ENCODE results near the gene ABHD15.
"Not testable (repeated sequence)": the region's sequence is repeated elsewhere in the genome, so short reads cannot be mapped to it uniquely, and the experiment has no call there.

ABHD15 gene

DNA sequence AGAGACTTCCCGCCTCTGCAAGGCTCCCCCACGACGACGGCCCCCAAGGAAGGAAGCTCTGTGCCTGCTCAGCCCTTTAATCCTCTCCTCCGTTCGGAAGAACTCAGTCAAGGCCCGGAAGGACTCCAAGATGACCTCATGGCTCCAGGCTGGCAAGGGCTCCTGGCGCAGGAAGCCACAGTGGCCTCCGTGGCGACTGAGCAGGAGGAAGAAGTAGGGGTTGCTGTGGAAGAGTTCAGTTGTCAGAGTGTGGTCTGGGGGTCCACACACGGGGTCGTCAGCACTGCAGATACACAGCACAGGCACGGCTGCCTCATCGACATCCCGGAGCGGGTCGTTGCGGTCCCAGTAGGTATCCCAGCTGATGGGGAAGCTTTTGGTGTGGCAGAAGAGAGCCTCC, 4.2 kb downstream of the ABHD15 start:
- Histone ChIP-seq H3K4me3 (ENCODE audit: insufficient read length, low read depth) (no peak overlapping the region), H3K4me1 (ENCODE audit: insufficient read depth, insufficient read length) (peaks cover 3% of the 10 kb centered on the region), H3K36me3 (ENCODE audit: insufficient read depth, insufficient read length, low read length) (no peaks in the 10 kb centered on the region), H3K9ac (ENCODE audit: insufficient read length, low read depth) (no peak overlapping the region), H3K27me3 (ENCODE audit: insufficient read depth, insufficient read length) (peaks cover 21% of the 10 kb centered on the region), H3K9me3 (ENCODE audit: insufficient read depth, low read length) (no peaks in the 10 kb centered on the region)
- no peak for TF ChIP-seq SUZ12 (IDR thresholded peaks at IDR 0.05; ENCODE audit: extremely low read depth, insufficient read depth, insufficient read length)
- TF ChIP-seq YY1 (IDR thresholded peaks at IDR 0.05; ENCODE audit: insufficient read depth, insufficient read length), result no peak
- TF ChIP-seq ZNF274 (IDR thresholded peaks at IDR 0.05; ENCODE audit: low read depth, low read length), result no peak
- DNase-seq (ENCODE audit: low read depth, low spot score), result no peak

DNA sequence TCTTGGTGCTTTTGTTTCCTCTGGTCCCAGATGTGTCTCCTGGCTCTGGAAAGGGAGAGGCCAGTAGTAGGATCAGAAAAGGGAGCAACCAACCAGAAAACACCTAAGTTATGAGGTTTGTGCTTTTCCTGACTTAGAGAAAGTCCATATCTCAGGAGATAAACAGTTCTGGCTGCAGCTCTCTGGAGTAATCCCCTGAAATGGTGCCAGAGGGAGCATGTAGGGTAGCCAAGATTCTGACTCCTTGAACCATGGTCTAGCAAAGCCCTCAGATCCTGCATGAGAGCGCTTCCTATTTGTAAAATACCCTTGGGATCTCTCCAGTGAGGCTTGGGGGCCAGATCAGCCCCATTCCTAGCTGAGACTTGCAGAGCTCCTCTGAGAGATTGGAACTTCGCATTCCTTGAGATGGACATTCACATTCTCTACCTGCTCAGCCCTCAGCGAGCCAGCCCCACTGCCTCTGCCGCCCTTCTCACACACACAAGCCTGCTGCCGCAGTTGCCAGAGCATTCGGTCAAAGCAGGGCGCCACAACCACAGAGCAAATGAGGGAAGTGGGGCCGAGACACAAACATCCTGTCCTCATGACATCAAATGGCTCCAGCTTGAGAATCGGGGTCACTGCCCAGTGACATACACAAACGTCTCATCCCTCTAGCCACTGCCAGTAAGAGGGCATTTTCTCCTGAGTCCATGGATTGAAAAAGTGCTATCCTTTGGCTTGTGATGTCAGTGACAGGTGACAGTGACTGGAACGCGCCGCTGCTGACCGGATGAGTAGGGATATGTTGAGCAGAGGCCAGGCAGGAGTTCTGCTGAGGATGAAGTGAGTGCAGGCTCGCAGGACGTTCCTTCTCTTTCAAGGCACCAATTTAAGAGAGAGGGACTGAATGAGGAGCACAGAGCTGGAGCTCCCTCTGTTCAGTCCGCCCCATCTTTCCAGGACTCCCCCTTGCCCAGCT, 5.0 kb downstream of the ABHD15 start:
- no peak overlapping the region for H3K4me3 ChIP-seq (ENCODE audit: insufficient read length, low read depth)
- no peaks in the 10 kb centered on the region for H3K9me3 ChIP-seq (ENCODE audit: insufficient read depth, low read length)
- H3K36me3 ChIP-seq (ENCODE audit: insufficient read depth, insufficient read length, low read length), result no peaks in the 10 kb centered on the region
- TF ChIP-seq ZNF274 (IDR thresholded peaks at IDR 0.05; ENCODE audit: low read depth, low read length) (no peak), YY1 (IDR thresholded peaks at IDR 0.05; ENCODE audit: insufficient read depth, insufficient read length) (no peak), SUZ12 (IDR thresholded peaks at IDR 0.05; ENCODE audit: extremely low read depth, insufficient read depth, insufficient read length) (no peak)
- peaks cover 21% of the 10 kb centered on the region for H3K27me3 ChIP-seq (ENCODE audit: insufficient read depth, insufficient read length)
- H3K9ac ChIP-seq (ENCODE audit: insufficient read length, low read depth), result no peak overlapping the region
- no peak for DNase-seq (ENCODE audit: low read depth, low spot score)
- H3K4me1 ChIP-seq (ENCODE audit: insufficient read depth, insufficient read length), result peaks cover 3% of the 10 kb centered on the region

DNA sequence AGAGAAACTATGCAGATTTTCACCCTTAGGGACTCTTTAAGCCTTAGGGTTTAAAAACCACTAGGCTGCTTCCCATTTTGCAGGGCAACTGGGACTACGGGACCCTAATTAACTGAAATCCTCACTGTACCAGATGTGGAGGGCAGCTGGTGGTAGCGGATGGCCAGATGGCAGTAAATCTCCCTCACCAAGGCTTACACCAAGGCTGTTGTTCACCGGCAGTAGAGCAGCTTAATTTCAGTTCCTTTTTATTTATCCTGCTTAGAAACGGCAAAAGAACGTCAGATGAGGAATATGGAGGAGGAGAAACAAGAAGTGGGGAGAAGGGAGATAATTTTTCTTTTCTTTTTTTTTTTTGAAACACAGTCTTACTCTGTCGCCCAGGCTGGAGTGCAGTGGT, 6.5 kb downstream of the ABHD15 start:
- H3K27me3 ChIP-seq (ENCODE audit: insufficient read depth, insufficient read length), result peaks cover 7% of the 10 kb centered on the region
- no peak for DNase-seq (ENCODE audit: low read depth, low spot score)
- no peaks in the 10 kb centered on the region for H3K9me3 ChIP-seq (ENCODE audit: insufficient read depth, low read length)
- no peak for TF ChIP-seq SUZ12 (IDR thresholded peaks at IDR 0.05; ENCODE audit: extremely low read depth, insufficient read depth, insufficient read length)
- no peak for TF ChIP-seq YY1 (IDR thresholded peaks at IDR 0.05; ENCODE audit: insufficient read depth, insufficient read length)
- TF ChIP-seq ZNF274 (IDR thresholded peaks at IDR 0.05; ENCODE audit: low read depth, low read length), result no peak
- H3K4me1 ChIP-seq (ENCODE audit: insufficient read depth, insufficient read length), result peaks cover 3% of the 10 kb centered on the region
- no peak overlapping the region for H3K4me3 ChIP-seq (ENCODE audit: insufficient read length, low read depth)
- H3K36me3 ChIP-seq (ENCODE audit: insufficient read depth, insufficient read length, low read length), result no peaks in the 10 kb centered on the region
- H3K9ac ChIP-seq (ENCODE audit: insufficient read length, low read depth), result no peak overlapping the region

DNA sequence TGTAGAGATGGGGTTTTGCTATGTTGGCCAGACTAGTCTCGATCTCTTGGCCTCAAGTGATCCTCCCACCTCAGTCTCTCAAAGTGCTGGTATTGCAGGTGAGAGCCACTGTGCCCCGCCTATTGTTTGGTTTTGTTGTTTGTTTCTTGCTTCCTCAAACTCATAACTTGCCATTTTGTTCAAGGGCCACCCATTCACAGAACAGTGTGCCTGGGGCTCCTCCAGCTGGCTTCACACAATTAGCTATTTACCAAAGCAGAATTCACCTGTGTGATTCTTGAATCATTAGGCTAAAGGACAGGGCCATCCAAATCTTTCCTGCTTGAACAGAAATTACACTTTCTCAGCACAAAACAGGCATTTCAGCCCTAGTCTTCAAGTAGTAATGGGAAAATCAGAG, 7.2 kb downstream of the ABHD15 start:
- H3K9ac ChIP-seq (ENCODE audit: insufficient read length, low read depth), result no peak overlapping the region
- peaks cover 1% of the 10 kb centered on the region for H3K27me3 ChIP-seq (ENCODE audit: insufficient read depth, insufficient read length)
- H3K4me3 ChIP-seq (ENCODE audit: insufficient read length, low read depth), result no peak overlapping the region
- TF ChIP-seq SUZ12 (IDR thresholded peaks at IDR 0.05; ENCODE audit: extremely low read depth, insufficient read depth, insufficient read length) (no peak), ZNF274 (IDR thresholded peaks at IDR 0.05; ENCODE audit: low read depth, low read length) (no peak), YY1 (IDR thresholded peaks at IDR 0.05; ENCODE audit: insufficient read depth, insufficient read length) (no peak)
- H3K4me1 ChIP-seq (ENCODE audit: insufficient read depth, insufficient read length), result peaks cover 3% of the 10 kb centered on the region
- DNase-seq (ENCODE audit: low read depth, low spot score), result no peak
- no peaks in the 10 kb centered on the region for H3K36me3 ChIP-seq (ENCODE audit: insufficient read depth, insufficient read length, low read length)
- no peaks in the 10 kb centered on the region for H3K9me3 ChIP-seq (ENCODE audit: insufficient read depth, low read length)

DNA sequence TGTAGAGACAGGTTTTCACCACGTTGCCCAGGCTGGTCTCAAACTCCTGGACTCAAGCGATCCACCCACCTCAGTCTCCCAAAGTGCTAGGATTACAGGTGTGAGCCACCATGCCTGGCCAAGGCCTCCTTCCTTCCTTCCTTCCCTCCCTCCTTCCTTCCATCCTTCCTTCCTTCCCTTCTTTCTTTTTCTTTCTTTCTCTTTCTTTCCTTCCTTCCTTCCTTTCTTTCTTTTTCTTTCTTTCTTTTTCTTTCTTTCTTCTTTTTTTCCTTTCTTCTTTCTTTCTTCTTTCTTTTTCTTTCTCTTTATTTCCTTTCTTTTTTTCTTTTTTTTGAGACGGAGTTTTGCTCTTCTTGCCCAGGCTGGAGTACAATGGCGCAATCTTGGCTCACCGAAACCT, 8.7 kb downstream of the ABHD15 start:
- not testable (repeated sequence) for H3K4me1 ChIP-seq (ENCODE audit: insufficient read depth, insufficient read length); DNase-seq (ENCODE audit: low read depth, low spot score); H3K36me3 ChIP-seq (ENCODE audit: insufficient read depth, insufficient read length, low read length); H3K9ac ChIP-seq (ENCODE audit: insufficient read length, low read depth); H3K27me3 ChIP-seq (ENCODE audit: insufficient read depth, insufficient read length); H3K9me3 ChIP-seq (ENCODE audit: insufficient read depth, low read length); H3K4me3 ChIP-seq (ENCODE audit: insufficient read length, low read depth)

DNA sequence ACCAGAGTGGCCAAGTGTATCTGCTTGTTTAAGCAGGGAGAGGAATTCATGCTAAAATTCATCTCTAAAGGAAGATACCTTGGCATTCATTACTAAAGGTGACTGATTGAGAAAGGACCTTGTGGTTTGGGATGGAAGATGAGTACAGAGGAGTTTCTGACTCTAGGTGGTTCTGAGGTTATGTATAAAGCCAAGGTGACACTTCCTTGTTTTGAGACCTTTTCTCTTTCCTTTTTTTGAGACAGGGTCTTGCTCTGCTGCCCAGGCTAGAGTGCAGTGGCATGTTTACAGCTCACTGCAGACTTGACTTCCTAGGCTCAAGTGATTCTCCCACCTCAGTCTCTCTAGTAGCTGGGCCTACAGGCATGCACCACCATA, 9.1 kb downstream of the ABHD15 start:
- H3K27me3 ChIP-seq (ENCODE audit: insufficient read depth, insufficient read length), result no peaks in the 10 kb centered on the region
- H3K4me3 ChIP-seq (ENCODE audit: insufficient read length, low read depth), result no peak overlapping the region
- no peak for DNase-seq (ENCODE audit: low read depth, low spot score)
- no peaks in the 10 kb centered on the region for H3K9me3 ChIP-seq (ENCODE audit: insufficient read depth, low read length)
- H3K9ac ChIP-seq (ENCODE audit: insufficient read length, low read depth), result no peak overlapping the region
- H3K36me3 ChIP-seq (ENCODE audit: insufficient read depth, insufficient read length, low read length), result no peaks in the 10 kb centered on the region
- peaks cover 3% of the 10 kb centered on the region for H3K4me1 ChIP-seq (ENCODE audit: insufficient read depth, insufficient read length)
- no peak for TF ChIP-seq ZNF274 (IDR thresholded peaks at IDR 0.05; ENCODE audit: low read depth, low read length)
- no peak for TF ChIP-seq YY1 (IDR thresholded peaks at IDR 0.05; ENCODE audit: insufficient read depth, insufficient read length)
- TF ChIP-seq SUZ12 (IDR thresholded peaks at IDR 0.05; ENCODE audit: extremely low read depth, insufficient read depth, insufficient read length), result no peak

DNA sequence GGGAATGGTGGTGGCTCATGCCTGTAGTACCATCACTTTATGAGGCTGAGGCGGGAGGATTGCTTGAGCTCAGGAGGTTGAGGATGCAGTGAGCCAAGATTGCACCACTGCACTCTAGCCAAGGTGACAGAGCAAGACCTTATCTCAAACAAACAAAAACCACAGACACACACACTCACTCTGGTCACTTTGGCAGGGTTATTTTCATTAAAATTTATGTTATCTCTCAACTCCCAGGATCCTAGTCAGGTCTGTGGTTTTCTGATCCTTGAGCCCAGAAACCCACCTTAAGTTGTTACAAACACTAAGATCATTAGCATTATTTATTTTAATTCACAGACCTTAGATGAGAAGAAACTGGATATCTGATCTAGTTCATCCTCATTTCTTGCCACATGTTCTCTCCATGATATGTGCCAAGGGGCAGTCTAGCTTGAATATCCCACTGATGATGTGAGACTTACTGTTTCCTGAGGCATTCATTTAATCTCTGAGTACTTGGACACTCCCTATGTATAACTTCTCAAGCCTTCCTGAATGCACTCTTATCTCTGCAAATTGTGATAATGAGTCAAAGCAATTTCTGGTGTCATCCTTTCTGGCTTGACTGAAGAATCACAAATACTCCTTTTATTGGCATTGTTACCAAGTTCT, 9.6 kb downstream of the ABHD15 start:
- Histone ChIP-seq H3K36me3 (ENCODE audit: insufficient read depth, insufficient read length, low read length) (no peaks in the 10 kb centered on the region), H3K9me3 (ENCODE audit: insufficient read depth, low read length) (no peaks in the 10 kb centered on the region), H3K9ac (ENCODE audit: insufficient read length, low read depth) (no peak overlapping the region), H3K4me3 (ENCODE audit: insufficient read length, low read depth) (no peak overlapping the region), H3K4me1 (ENCODE audit: insufficient read depth, insufficient read length) (peaks cover 3% of the 10 kb centered on the region), H3K27me3 (ENCODE audit: insufficient read depth, insufficient read length) (no peaks in the 10 kb centered on the region)
- no peak for DNase-seq (ENCODE audit: low read depth, low spot score)
- TF ChIP-seq YY1 (IDR thresholded peaks at IDR 0.05; ENCODE audit: insufficient read depth, insufficient read length), result no peak
- TF ChIP-seq SUZ12 (IDR thresholded peaks at IDR 0.05; ENCODE audit: extremely low read depth, insufficient read depth, insufficient read length), result no peak
- TF ChIP-seq ZNF274 (IDR thresholded peaks at IDR 0.05; ENCODE audit: low read depth, low read length), result no peak

All from NT2/D1 (cell line).